Suprapubic skin (tissue), 4 donors: ENCODE results near the gene SPTB. TPM values are rescaled to one million over a fixed set of nuclear protein-coding genes. Genes with fewer than 3 reads are reported as not detected.

ENCODE experiments used
- DNase-seq, 2 donors: peaks; one replicate each; pipeline ENCODE4 v3.0.0-alpha.2; 2019; ENCODE audit warnings: low spot score in 2 of 2
- H3K27ac ChIP-seq: fragments of 200-600 bp; sonication (generic); one replicate; pipeline ENCODE4 v1.5.1; 2019
- H3K27me3 ChIP-seq: fragments of 200-600 bp; sonication (generic); one replicate; pipeline ENCODE4 v1.5.1; 2019
- H3K36me3 ChIP-seq: fragments of 200-600 bp; sonication (generic); one replicate; pipeline ENCODE4 v1.5.1; 2019
- H3K4me1 ChIP-seq: fragments of 200-600 bp; sonication (generic); one replicate; pipeline ENCODE4 v1.5.1; 2019
- H3K4me3 ChIP-seq: fragments of 200-600 bp; sonication (generic); one replicate; pipeline ENCODE4 v1.5.1; 2019; ENCODE audit warnings: mild to moderate bottlenecking
- H3K9me3 ChIP-seq: fragments of 200-600 bp; sonication (generic); one replicate; pipeline ENCODE4 v1.5.1; 2019
- EP300 ChIP-seq: sonication (generic); formaldehyde crosslinking; IDR thresholded peaks from one replicate; pipeline ENCODE4 v1.6.1; 2017; ENCODE audit warnings: antibody characterized with exemption
- POLR2A ChIP-seq, 2 donors: fragments of 450-650 bp; IDR thresholded peaks; one replicate each; pipeline ENCODE4 v1.6.1; 2017; ENCODE audit warnings: antibody characterized with exemption in 2 of 2, mild to moderate bottlenecking in 2 of 2, moderate library complexity in 2 of 2
- POLR2AphosphoS5 ChIP-seq, 3 donors: sonication (generic); formaldehyde crosslinking; IDR thresholded peaks; one replicate each; pipeline ENCODE4 v1.6.1; 2017; ENCODE audit warnings: antibody characterized with exemption in 3 of 3
- WGBS: methylation state at CpG from one replicate; pipeline ENCODE4 v1.1.5; 2018; 5-methylcytosine and 5-hydroxymethylcytosine counted together
- total RNA-seq, 4 donors: library from RNA; depleted of rRNA; stranded (reverse); fragments of >200 nt; gene quantifications; one replicate each; pipeline ENCODE4 v1.1.0, GENCODE V29; 2016
- TF ChIP-seq, protein P1 (sequence below), 2 donors: fragments of 200-600 bp in 1 of 2; fragments of 450-650 bp in 1 of 2; sonication (generic) in 1 of 2; IDR thresholded peaks; one replicate each; pipeline ENCODE4 v1.5.1; 2016 to 2019; ENCODE audit warnings: antibody characterized with exemption in 2 of 2, mild to moderate bottlenecking in 1 of 2, moderate library complexity in 1 of 2

The SPTB gene
- total RNA-seq, 4 donors from 2014 or later: 0.44 to 2.4 (median 0.54) TPM

DNA sequence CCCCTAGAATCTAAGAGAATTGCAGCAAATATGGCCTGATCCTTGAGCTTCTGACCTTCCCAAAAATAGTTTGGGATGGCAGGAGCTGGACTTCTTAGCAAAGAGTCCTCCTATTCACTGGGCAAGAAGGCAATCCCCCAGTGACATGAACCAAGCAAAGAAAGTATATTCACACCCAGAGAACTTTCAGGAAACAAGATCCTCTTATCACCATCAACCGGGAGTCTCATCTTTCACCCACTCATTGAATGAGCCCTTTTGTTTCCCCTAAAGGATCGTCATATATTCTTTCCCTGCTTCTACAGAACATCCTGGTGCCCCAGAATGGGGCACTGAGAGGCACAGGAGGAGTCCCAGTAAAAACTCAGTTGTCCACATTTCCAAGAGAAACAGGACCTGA, 19.7 kb downstream of the SPTB start:
- no peaks in the 10 kb centered on the region for H3K4me1 ChIP-seq
- DNase-seq: no peak
- H3K27ac ChIP-seq: no peak overlapping the region
- no peaks in the 10 kb centered on the region for H3K36me3 ChIP-seq
- TF ChIP-seq, protein P1, sequence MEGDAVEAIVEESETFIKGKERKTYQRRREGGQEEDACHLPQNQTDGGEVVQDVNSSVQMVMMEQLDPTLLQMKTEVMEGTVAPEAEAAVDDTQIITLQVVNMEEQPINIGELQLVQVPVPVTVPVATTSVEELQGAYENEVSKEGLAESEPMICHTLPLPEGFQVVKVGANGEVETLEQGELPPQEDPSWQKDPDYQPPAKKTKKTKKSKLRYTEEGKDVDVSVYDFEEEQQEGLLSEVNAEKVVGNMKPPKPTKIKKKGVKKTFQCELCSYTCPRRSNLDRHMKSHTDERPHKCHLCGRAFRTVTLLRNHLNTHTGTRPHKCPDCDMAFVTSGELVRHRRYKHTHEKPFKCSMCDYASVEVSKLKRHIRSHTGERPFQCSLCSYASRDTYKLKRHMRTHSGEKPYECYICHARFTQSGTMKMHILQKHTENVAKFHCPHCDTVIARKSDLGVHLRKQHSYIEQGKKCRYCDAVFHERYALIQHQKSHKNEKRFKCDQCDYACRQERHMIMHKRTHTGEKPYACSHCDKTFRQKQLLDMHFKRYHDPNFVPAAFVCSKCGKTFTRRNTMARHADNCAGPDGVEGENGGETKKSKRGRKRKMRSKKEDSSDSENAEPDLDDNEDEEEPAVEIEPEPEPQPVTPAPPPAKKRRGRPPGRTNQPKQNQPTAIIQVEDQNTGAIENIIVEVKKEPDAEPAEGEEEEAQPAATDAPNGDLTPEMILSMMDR (IDR thresholded peaks at IDR 0.05): no peak
- TF ChIP-seq POLR2A (IDR thresholded peaks at IDR 0.05) (no peak), EP300 (no peak), POLR2AphosphoS5 (IDR thresholded peaks at IDR 0.05) (no peak)
- H3K4me3 ChIP-seq: no peak overlapping the region
- 30% methylated on average over 2 of the region's 2 CpGs for WGBS
- H3K27me3 ChIP-seq: peaks cover 4% of the 10 kb centered on the region
- H3K9me3 ChIP-seq: no peaks in the 10 kb centered on the region

DNA sequence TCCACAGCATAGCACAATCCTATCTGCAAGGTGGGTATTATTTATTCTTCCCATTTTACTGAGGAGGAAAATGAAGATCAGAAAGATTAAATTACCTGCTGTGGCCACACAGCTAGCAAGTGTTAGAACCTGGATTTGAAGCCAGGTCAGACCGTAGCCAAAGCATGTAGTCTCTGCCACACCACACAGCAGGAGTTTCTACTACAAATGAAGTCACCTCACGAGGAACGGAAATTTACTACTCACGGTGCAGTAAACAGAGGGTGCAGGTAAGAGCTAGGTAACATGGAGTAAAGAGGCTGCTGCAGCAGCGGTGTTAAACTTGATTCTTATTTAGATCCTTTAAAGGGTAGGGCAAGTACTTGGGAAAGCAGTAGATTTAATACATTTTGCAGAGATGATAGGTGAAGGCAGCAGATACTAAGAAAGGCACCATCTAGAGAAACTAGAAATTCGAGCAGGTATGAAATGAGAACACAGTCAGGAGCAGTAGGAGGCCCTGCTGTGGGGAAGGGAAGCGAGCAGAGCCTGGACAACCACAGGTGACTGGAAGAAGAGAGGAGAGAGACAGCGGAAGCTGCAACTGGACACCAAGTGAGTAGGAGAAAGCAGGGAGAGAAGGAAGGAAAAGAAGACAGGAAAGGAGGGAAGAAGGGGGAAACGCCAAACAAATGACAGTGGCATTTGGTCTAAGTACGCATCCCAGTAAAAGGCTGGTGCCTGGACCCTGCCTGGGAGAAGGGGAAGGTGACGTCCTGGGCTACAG, 21.5 kb downstream of the SPTB start:
- 79% methylated on average over 11 of the region's 11 CpGs for WGBS

DNA sequence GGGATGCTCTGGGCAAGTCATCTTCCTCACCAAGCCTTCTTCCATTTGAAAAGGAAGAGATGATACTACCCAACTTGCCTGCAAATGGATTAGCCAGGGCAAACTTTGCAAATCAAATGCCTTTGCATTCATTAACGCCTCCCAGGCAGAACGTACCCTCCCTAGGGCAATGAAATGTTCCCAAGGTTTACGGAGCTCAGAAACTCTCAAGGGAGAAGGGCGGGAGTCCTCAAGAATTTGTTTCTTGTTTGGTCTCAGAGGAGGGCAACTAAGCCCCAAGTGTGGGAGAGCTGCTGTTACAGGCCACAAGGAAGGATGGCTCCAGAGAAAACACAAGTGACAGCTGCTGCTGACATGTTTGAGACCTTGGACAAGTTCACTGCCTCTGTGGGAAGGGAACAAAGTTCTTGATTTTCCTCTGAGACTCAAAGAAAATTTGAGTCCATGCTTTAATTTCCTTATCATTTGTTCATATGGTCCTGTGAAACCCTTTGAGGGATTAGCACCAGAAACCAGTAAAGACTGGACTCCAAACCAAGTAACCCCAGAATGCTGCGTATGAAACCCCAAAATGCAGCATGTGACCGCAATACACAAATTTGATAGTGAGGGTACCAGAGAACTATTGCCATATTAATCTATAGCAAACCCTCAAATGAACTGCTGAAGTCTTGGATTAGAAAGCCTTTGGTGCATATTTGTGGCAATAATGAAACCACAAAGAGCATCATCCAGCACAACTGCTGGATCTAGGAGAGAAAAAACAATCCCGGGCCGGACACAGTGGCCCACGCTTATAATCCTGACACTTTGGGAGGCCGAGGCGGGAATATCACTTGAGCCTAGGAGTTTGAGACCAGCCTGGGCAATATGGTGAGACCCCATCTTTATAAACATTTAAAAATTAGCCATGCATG, 22.9 kb downstream of the SPTB start:
- no peak for DNase-seq
- no peak overlapping the region for H3K27ac ChIP-seq
- TF ChIP-seq EP300 (no peak), POLR2A (IDR thresholded peaks at IDR 0.05) (no peak), POLR2AphosphoS5 (IDR thresholded peaks at IDR 0.05) (no peak)
- TF ChIP-seq, protein P1 (IDR thresholded peaks at IDR 0.05): no peak
- no peak overlapping the region for H3K4me3 ChIP-seq
- WGBS: 83% methylated on average over 11 of the region's 11 CpGs
- no peaks in the 10 kb centered on the region for H3K4me1 ChIP-seq
- no peaks in the 10 kb centered on the region for H3K27me3 ChIP-seq
- no peaks in the 10 kb centered on the region for H3K36me3 ChIP-seq
- no peaks in the 10 kb centered on the region for H3K9me3 ChIP-seq

More for the DNA sequence above, 21.5 kb downstream of the SPTB start:
- H3K27me3 ChIP-seq: peaks cover under 1% of the 10 kb centered on the region
- H3K27ac ChIP-seq: no peak overlapping the region
- H3K9me3 ChIP-seq: no peaks in the 10 kb centered on the region
- no peaks in the 10 kb centered on the region for H3K36me3 ChIP-seq
- H3K4me1 ChIP-seq: no peaks in the 10 kb centered on the region
- TF ChIP-seq, protein P1 (IDR thresholded peaks at IDR 0.05): no peak
- TF ChIP-seq EP300: no peak
- TF ChIP-seq POLR2AphosphoS5 (IDR thresholded peaks at IDR 0.05): no peak
- no peak for TF ChIP-seq POLR2A (IDR thresholded peaks at IDR 0.05)
- DNase-seq: no peak
- H3K4me3 ChIP-seq: no peak overlapping the region

DNA sequence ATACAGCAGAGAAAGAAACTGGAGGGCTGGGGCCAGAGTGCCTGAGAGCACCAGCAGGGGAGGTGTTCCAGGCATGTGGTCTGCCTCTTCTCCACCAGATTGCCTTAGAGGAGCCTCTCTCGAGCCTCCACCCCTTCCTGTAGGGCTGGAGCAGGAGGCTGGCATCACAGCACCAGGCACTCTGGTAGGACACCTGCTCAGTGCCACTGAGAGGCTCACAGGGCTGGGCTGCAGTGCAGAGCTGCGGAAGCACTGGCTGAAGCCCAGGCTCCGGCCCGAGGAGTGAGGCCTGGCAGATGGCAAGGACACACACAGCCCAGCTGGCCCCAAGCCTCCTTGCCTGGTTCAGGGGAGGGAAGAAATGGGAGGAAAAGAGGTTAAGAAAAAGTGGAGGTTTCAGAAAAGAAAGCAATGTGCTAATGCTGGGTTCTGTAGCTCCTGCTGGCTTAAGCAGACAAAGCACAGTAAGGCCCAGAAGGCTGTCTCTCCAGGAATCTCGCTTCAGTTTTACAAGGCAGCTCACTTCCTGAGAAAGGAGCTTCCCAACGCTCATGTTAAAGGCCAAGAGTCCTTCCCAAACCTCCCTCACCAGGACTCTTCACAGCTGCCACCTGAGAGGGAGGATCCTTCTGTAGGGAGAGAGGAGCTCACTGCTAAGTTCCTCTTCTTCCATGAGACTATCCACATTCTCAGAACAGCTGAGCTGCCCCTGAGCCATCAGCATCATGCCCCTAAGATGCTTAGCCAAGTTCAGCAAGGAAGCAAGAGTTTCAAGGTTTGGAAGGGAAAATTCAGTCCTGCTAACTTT, 23.8 kb downstream of the SPTB start:
- no peaks in the 10 kb centered on the region for H3K36me3 ChIP-seq
- H3K27me3 ChIP-seq: no peaks in the 10 kb centered on the region
- H3K4me1 ChIP-seq: no peaks in the 10 kb centered on the region
- H3K9me3 ChIP-seq: no peaks in the 10 kb centered on the region
- H3K27ac ChIP-seq: no peak overlapping the region
- TF ChIP-seq POLR2A (IDR thresholded peaks at IDR 0.05): no peak
- no peak for TF ChIP-seq EP300
- no peak for TF ChIP-seq POLR2AphosphoS5 (IDR thresholded peaks at IDR 0.05)
- TF ChIP-seq, protein P1 (IDR thresholded peaks at IDR 0.05): no peak
- WGBS: 76% methylated on average over 6 of the region's 6 CpGs
- DNase-seq: no peak
- H3K4me3 ChIP-seq: no peak overlapping the region
